ENCODE data around the gene LBHD1.
"Not testable (repeated sequence)": the region's sequence is repeated elsewhere in the genome, so short reads cannot be mapped to it uniquely, and the experiment has no call there.

Gene LBHD1

GRCh38 chr11:62621027-62621566 is 51.0 kb downstream of the LBHD1 start:
- no peak for DNase-seq

- not testable (repeated sequence) for DNase-seq
Measured at GRCh38 chr11:62616957-62617356, 55.1 kb downstream of the LBHD1 start.

- no peak for DNase-seq
Measured at GRCh38 chr11:62615521-62615920, 56.5 kb downstream of the LBHD1 start.

GRCh38 chr11:62614275-62614674 is 57.8 kb downstream of the LBHD1 start:
- peak in 3 of 51 donors; percentile 31 to 50 (median 37) for DNase-seq

- peak in 27 of 51 donors; percentile 36 to 84 (median 65) for DNase-seq
Measured at GRCh38 chr11:62613291-62613778, 58.7 kb downstream of the LBHD1 start.

All from hypothalamus (tissue), 51 donors.